GM21717 (cell line): ENCODE measurements around the gene SAFB.
"Not testable (repeated sequence)": the region's sequence is repeated elsewhere in the genome, so short reads cannot be mapped to it uniquely, and the experiment has no call there.

ENCODE experiments used
- ATAC-seq: cut with Tn5 transposase; IDR thresholded peaks from one replicate; pipeline ENCODE4 v1.9.1; 2021; ENCODE audit warnings: mild to moderate bottlenecking, moderate library complexity; ENCODE audit not compliant: unreplicated experiment

The SAFB gene

GRCh38 chr19:5696196-5697021 is 73.5 kb downstream of the SAFB start:
- ATAC-seq, result no peak

- no peak for ATAC-seq
Measured at GRCh38 chr19:5697022-5697889, 74.4 kb downstream of the SAFB start.

- no peak for ATAC-seq
Measured at GRCh38 chr19:5697890-5698634, 75.2 kb downstream of the SAFB start.

- no peak for ATAC-seq
Measured at GRCh38 chr19:5698635-5699422, 75.9 kb downstream of the SAFB start.

- no peak for ATAC-seq
Measured at GRCh38 chr19:5700455-5701092, 77.7 kb downstream of the SAFB start.

- not testable (repeated sequence) for ATAC-seq
Measured at GRCh38 chr19:5702053-5702410, 79.1 kb downstream of the SAFB start.

GRCh38 chr19:5703819-5704818 is 81.2 kb downstream of the SAFB start:
- no peak for ATAC-seq

GRCh38 chr19:5705552-5705951 is 82.7 kb downstream of the SAFB start:
- ATAC-seq, result no peak

- ATAC-seq, result no peak
Measured at GRCh38 chr19:5706876-5707573, 84.1 kb downstream of the SAFB start.

GRCh38 chr19:5707576-5708575 is 85.0 kb downstream of the SAFB start:
- ATAC-seq, result no peak

- no peak for ATAC-seq
Measured at GRCh38 chr19:5711025-5711424, 88.1 kb downstream of the SAFB start.

- no peak for ATAC-seq
Measured at GRCh38 chr19:5711713-5712161, 88.9 kb downstream of the SAFB start.

GRCh38 chr19:5713228-5713627 is 90.3 kb downstream of the SAFB start:
- no peak for ATAC-seq

GRCh38 chr19:5714816-5715215 is 91.9 kb downstream of the SAFB start:
- ATAC-seq, result no peak

- ATAC-seq, result no peak
Measured at GRCh38 chr19:5717215-5717935, 94.5 kb downstream of the SAFB start.
